Pancreas (tissue), 10 donors: ENCODE results near the gene USP10. TPM values are rescaled to one million over a fixed set of nuclear protein-coding genes. Genes with fewer than 3 reads are reported as not detected.

Source experiments
- ATAC-seq, 4 donors: fragments of 200-7000 bp; cut with Tn5 transposase; one replicate each; pipeline versions ENCODE4 v1.8.0 to v1.9.1; 2020; ENCODE audit warnings: mild to moderate bottlenecking in 4 of 4, moderate library complexity in 4 of 4
- DNase-seq, 6 donors: peaks; one replicate each; pipeline ENCODE4 v3.0.0-alpha.2; 2020
- FAIRE-seq: peaks from 2 replicates; lab custom pipeline; 2012; peaks lifted over from hg19 to GRCh38; lab: Jason Lieb, UNC
- H3K27ac ChIP-seq, 4 donors: fragments of 200-600 bp; sonication (generic); 1 replicate in 3 of 4; 2 replicates in 1 of 4; pipeline versions ENCODE4 v1.5.0 to v1.8.0; 2020
- H3K27me3 ChIP-seq, 4 donors: fragments of 200-600 bp; one replicate each; pipeline ENCODE4 v1.8.0; 2021
- H3K36me3 ChIP-seq, 3 donors: fragments of 200-600 bp; sonication (generic) in 1 of 3; one replicate each; pipeline versions ENCODE4 v1.5.0 to v1.8.0; 2020 to 2021
- H3K4me1 ChIP-seq, 3 donors: fragments of 200-600 bp; one replicate each; pipeline ENCODE4 v1.8.0; 2021
- H3K4me3 ChIP-seq, 4 donors: fragments of 200-600 bp; sonication (generic) in 2 of 4; one replicate each; pipeline versions ENCODE4 v1.5.0 to v1.8.0; 2020 to 2021
- H3K9me3 ChIP-seq, 4 donors: fragments of 200-600 bp; one replicate each; pipeline ENCODE4 v1.8.0; 2021
- WGBS, 2 donors: extraction: QIAGEN DNeasy Blood & Tissue Kit; methylation state at CpG; one replicate each; pipeline ENCODE4 v1.1.7; 2013; 5-methylcytosine and 5-hydroxymethylcytosine counted together
- intact Hi-C, 3 donors: fragments of 100-400 bp; cut with DNase I; formaldehyde crosslinking; loops; one replicate each; pipeline versions ENCODE4 v1.11.1 to v1.14.2; 2022
- polyA plus RNA-seq, 2 donors: library from polyadenylated mRNA; stranded (reverse); fragments of 200-250 nt; gene quantifications; one replicate each; pipeline ENCODE4 v1.2.3, GENCODE V29; 2013
- total RNA-seq, 6 donors: library from RNA; stranded (reverse); fragmentation: NEBNext Ultra II Directional in 4 of 6; extraction: Animal tissue kit (Norgen Biotek cat#: 25700) in 4 of 6; gene quantifications; one replicate each; pipeline versions ENCODE4 v1.2.1 to v1.2.4, GENCODE V29; 2021 to 2023
- TF ChIP-seq, protein P1 (sequence below), 4 donors: fragments of 200-600 bp; sonication (generic) in 3 of 4; IDR thresholded peaks; one replicate each; pipeline versions ENCODE4 v1.5.0 to v1.8.0; 2021; ENCODE audit warnings: antibody characterized with exemption in 4 of 4
- donor health status: healthy with polysubstance abuse.
- donor health status: DM: no; HTN: no; CAD: no; lungs with moderate emphysema.
- donor health status: DM: no; HTN: no; CAD: no.
- donor health status: control.
- donor health status: control.
- donor health status: Bipolar disorder and iron deficiency.
- donor health status: DM: yes; HTN: yes; CAD: no.
- donor health status: DM: no; HTN: no; CAD: no.
- donor health status: DM: no; HTN: no; CAD: no.
- donor health status: DM: yes; HTN: yes; CAD: no.

The USP10 gene
- total and polyA plus RNA-seq, 8 donors: 11.4 to 40.6 (median 26.9) TPM

DNA sequence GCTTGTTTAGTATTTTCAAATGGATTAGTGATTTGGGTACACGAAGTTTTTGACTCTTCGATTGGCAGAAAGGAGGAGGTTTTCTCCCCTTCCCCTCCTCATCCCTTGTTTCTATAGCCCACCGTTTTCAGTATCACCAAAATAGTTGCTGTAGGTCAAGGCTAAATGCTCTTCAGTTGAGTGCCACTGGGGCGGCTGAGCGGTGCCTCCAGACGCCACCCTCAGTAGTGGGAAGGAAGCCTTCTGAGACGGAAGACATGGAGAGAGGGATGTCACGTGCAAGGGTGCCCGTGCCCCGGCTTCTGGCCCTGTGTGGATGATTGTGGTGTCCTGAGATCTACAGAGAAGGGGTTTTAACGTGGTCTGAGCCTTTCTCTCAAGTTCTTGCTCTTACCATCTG, 80.3 kb downstream of the USP10 start:
- FAIRE-seq: no peak
- Histone ChIP-seq H3K4me1 (no peaks in the 10 kb centered on the region), H3K27me3 (no peaks in the 10 kb centered on the region), H3K36me3 (peaks cover 0 to 37% (median 0%) of the 10 kb centered on the region in 3 donors), H3K27ac (no peak overlapping the region), H3K9me3 (no peaks in the 10 kb centered on the region), H3K4me3 (no peak overlapping the region)
- ATAC-seq: no peak
- TF ChIP-seq, protein P1, sequence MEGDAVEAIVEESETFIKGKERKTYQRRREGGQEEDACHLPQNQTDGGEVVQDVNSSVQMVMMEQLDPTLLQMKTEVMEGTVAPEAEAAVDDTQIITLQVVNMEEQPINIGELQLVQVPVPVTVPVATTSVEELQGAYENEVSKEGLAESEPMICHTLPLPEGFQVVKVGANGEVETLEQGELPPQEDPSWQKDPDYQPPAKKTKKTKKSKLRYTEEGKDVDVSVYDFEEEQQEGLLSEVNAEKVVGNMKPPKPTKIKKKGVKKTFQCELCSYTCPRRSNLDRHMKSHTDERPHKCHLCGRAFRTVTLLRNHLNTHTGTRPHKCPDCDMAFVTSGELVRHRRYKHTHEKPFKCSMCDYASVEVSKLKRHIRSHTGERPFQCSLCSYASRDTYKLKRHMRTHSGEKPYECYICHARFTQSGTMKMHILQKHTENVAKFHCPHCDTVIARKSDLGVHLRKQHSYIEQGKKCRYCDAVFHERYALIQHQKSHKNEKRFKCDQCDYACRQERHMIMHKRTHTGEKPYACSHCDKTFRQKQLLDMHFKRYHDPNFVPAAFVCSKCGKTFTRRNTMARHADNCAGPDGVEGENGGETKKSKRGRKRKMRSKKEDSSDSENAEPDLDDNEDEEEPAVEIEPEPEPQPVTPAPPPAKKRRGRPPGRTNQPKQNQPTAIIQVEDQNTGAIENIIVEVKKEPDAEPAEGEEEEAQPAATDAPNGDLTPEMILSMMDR (IDR thresholded peaks at IDR 0.05): no peak
- intact Hi-C loops: no loop called here
- 94 to 97% methylated on average over 11 of the region's 11 CpGs for WGBS, 2 donors
- DNase-seq: no peak

DNA sequence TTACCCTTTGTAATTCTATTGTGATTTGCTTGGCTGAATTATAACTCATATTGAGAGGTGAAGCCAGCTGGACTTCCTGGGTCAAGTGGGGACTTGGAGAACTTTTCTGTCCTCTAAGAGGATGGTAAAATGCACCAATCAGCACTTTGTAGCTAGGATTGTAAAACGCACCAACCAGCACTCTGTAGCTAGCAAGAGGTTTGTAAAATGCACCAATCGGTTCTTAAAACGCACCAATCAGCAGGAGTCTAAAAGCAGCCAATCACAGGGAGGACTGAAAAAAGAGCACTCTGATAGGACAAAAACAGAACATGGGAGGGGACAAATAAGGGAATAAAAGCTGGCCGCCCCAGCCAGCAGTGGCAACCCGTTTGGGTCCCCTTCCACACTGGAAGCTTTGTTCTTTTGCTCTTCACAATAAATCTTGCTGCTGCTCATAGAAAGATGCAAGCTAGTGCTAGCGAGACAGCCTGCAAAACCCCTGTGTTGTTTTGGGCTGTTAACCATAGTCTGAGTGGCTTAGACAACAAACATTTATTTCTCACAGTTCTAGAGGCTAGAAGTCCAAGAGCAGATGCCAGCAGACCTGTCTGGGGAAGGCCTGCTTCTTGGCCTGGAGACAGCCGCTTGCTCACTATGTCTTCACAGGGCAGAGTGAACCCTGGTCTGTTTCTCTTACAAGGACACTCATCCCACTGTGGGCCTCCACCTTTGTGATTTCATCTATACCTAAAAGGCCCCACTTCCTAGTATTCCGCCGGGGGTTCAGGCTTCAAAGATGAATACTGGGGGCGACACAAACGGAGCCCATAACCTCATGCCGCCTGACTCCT, 81.0 kb downstream of the USP10 start:
- H3K27ac ChIP-seq: no peak overlapping the region
- no peaks in the 10 kb centered on the region for H3K27me3 ChIP-seq
- peaks cover 3 to 5% (median 3%) of the 10 kb centered on the region in 3 donors for H3K4me1 ChIP-seq
- no peaks in the 10 kb centered on the region for H3K9me3 ChIP-seq
- TF ChIP-seq, protein P1 (IDR thresholded peaks at IDR 0.05): no peak
- FAIRE-seq: no peak
- no peak for DNase-seq
- WGBS, 2 donors: 93 to 95% methylated on average over 12 of the region's 12 CpGs
- peaks cover 0 to 30% (median 0%) of the 10 kb centered on the region in 3 donors for H3K36me3 ChIP-seq
- H3K4me3 ChIP-seq: no peak overlapping the region
- ATAC-seq: no peak
- intact Hi-C loops: no loop called here

DNA sequence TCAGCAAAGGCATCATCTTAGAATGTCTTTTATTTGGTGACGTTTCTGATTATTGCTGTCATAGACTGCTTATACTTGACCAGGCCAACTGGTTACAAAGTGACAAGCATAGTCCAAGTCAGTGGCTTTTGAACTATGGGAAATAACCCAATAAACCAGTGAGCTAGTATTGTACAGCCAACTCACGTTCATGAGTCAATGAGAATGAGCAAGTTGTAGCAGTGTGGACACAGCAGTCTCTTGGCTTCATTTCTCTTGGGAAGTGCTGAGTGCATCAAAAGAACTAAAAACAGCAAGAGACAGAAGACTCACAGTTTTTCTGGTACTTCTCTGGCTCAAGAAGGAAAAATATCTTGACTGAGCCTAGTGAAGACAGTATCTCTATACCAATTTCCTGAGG, 83.0 kb downstream of the USP10 start:
- no peak overlapping the region for H3K27ac ChIP-seq
- 84 to 89% methylated on average over 2 of the region's 2 CpGs for WGBS, 2 donors

DNA sequence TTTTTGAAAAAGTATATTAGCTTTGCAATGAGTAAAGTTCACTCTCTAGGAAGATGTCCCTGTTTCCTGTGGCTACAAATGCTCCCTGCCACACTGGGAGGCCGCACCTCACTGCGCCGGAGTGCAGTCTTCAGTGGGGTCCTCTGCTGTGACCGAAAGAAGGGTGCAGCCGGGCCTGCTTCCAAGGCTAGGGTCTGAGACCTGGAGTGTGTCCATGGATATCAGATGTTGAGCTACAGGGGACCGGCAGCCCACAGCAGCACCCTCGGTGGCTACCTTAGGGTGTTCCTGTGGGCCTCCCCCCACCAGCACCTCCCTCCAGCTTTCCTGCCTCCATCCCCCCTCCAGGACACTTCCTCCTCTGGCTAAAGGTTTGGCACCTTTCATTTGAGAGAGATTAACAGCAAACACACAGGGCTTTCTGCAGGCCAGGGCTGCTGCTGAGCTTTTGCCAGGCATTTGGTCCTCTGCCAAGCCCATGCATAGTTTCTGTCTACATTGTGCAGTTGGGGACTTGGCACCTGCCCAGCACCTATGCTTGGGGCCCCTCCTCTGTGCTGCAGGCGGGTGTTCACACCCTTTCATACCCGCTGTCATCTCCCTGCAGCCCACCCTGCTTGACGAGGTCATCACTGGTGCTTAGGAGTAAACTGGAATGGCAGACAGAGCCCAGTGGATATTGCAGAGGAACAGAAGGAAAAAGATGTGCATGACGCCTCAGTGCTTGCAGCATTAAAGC, 86.2 kb downstream of the USP10 start:
- 36 to 37% methylated on average over 11 of the region's 11 CpGs for WGBS, 2 donors
- ATAC-seq (peak; percentile 68 to 82 (median 74)), FAIRE-seq (no peak), DNase-seq (peak; percentile 55 to 89 (median 72))
- no peaks in the 10 kb centered on the region for H3K36me3 ChIP-seq
- no peak overlapping the region for H3K4me3 ChIP-seq
- no peaks in the 10 kb centered on the region for H3K9me3 ChIP-seq
- peak overlapping the region; percentile 22 to 66 (median 62) for H3K27ac ChIP-seq
- intact Hi-C loops: no loop called here
- H3K27me3 ChIP-seq: no peaks in the 10 kb centered on the region
- H3K4me1 ChIP-seq: peaks cover 8 to 10% (median 8%) of the 10 kb centered on the region in 3 donors
- TF ChIP-seq, protein P1 (IDR thresholded peaks at IDR 0.05): no peak

More for the DNA sequence above, 83.0 kb downstream of the USP10 start:
- intact Hi-C loops: no loop called here
- no peak for DNase-seq
- TF ChIP-seq, protein P1 (IDR thresholded peaks at IDR 0.05): no peak
- no peaks in the 10 kb centered on the region for H3K9me3 ChIP-seq
- peaks cover 8 to 10% (median 8%) of the 10 kb centered on the region in 3 donors for H3K4me1 ChIP-seq
- no peak for FAIRE-seq
- H3K36me3 ChIP-seq: peaks cover 0 to 15% (median 0%) of the 10 kb centered on the region in 3 donors
- no peak overlapping the region for H3K4me3 ChIP-seq
- H3K27me3 ChIP-seq: no peaks in the 10 kb centered on the region
- ATAC-seq: no peak
